AG04450 (cell line): ENCODE results near the gene SGMS1. TPM values are rescaled to one million over a fixed set of nuclear protein-coding genes. Genes with fewer than 3 reads are reported as not detected.

ENCODE experiments used
- CTCF ChIA-PET: fragments of 300-600, 350-600 bp; formaldehyde crosslinking; extraction: SDS; loops from one replicate; lab custom pipeline; 2022; ENCODE audit warnings: antibody characterized with exemption, inconsistent platforms; lab: Charles Lee
- POLR2A ChIA-PET: fragments of 350-600 bp; formaldehyde crosslinking; extraction: SDS; loops from one replicate; lab custom pipeline; 2021; ENCODE audit warnings: antibody characterized with exemption, inconsistent platforms; lab: Yijun Ruan, JAX
- DNase-seq: peaks from one replicate; pipeline ENCODE4 v3.0.0-alpha.2; 2011; ENCODE audit warnings: low read depth, low spot score
- H3K27ac ChIP-seq: one replicate; pipeline ENCODE4 v1.5.1; 2012; ENCODE audit warnings: low read depth, low read length, control low read depth
- H3K27me3 ChIP-seq: one replicate; pipeline ENCODE4 v1.6.0; 2012; ENCODE audit warnings: low read length; ENCODE audit not compliant: control insufficient read depth, insufficient read depth
- H3K4me3 ChIP-seq: 2 replicates; pipeline ENCODE4 v1.5.1; 2011; ENCODE audit warnings: mild to moderate bottlenecking, low read depth, low read length, control low read depth
- H3K9me3 ChIP-seq: 2 replicates; pipeline ENCODE4 v1.5.1; 2012; ENCODE audit warnings: low read length; ENCODE audit not compliant: control insufficient read depth, insufficient read depth
- polyA plus RNA-seq: library from polyadenylated mRNA; depleted of rRNA; stranded (reverse); fragments of >200 nt; gene quantifications from 2 replicates; pipeline ENCODE4 v1.2.3, GENCODE V29; 2011
- TF ChIP-seq, protein P1 (sequence below): IDR thresholded peaks from 2 replicates; pipeline ENCODE4 v1.5.1; 2011; ENCODE audit warnings: low read depth, low read length, control low read depth, inconsistent platforms

SGMS1 gene
- polyA plus RNA-seq, 1 experiment: 17.7 TPM

DNA sequence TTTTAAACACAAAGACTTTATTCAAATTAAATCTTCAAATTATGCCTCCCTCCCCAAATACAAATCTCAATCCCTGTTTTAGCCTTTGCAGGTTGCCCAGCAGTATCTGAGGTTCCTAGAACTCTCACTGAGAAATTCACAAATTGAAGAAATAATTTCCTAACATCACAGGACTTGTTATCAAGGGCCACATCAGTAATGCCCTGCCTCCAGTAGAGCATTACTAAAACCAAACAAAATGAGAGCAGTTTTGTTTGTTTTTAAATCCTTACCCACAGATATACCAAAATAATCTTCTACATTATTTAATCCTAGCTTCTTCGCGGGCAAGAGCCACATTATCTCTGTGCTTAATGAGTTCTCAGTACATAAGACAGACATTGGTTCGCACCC is 152.2 kb downstream of the SGMS1 start:
- Histone ChIP-seq H3K4me3 (no peak overlapping the region), H3K27me3 (no peaks in the 10 kb centered on the region), H3K27ac (no peak overlapping the region), H3K9me3 (no peaks in the 10 kb centered on the region)
- ChIA-PET POLR2A (no interaction called here), CTCF (no interaction called here)
- TF ChIP-seq, protein P1, sequence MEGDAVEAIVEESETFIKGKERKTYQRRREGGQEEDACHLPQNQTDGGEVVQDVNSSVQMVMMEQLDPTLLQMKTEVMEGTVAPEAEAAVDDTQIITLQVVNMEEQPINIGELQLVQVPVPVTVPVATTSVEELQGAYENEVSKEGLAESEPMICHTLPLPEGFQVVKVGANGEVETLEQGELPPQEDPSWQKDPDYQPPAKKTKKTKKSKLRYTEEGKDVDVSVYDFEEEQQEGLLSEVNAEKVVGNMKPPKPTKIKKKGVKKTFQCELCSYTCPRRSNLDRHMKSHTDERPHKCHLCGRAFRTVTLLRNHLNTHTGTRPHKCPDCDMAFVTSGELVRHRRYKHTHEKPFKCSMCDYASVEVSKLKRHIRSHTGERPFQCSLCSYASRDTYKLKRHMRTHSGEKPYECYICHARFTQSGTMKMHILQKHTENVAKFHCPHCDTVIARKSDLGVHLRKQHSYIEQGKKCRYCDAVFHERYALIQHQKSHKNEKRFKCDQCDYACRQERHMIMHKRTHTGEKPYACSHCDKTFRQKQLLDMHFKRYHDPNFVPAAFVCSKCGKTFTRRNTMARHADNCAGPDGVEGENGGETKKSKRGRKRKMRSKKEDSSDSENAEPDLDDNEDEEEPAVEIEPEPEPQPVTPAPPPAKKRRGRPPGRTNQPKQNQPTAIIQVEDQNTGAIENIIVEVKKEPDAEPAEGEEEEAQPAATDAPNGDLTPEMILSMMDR: no peak
- no peak for DNase-seq

DNA sequence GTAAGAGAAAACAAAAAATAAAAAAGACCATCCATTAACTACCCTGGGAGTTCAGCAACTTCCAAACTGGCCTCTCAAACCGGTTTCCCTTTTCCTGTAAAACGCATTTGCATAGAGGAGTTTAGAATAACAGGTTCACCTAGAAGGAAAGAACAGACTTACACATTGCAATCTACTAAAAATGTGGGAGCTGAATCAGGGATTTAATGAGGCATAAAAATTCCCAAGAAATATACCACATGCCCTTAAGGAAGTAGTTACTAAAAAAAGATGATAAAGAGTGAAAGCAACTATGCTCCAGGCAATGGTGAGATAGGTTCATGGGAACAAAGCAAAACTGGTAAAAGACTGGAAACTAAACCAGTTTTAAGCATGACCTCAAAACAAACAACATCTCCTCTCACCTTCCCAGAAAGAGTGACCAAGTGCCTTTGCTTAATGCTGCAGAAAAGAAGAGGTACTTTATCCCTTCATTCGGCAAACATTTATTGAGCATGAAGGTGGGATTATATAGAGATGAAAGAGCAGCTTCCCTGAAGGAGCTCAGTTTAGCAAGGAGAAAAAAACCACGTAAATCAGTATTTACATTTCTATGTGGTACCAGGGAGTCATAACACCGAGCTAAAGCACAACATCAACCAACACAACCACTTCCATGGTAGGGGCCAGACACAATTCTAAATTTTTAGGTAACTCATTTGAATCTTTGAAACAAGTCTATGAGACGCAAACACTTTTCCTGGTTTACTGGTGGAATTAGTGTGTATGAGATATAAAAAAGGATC is 152.8 kb downstream of the SGMS1 start:
- H3K4me3 ChIP-seq: no peak overlapping the region
- CTCF ChIA-PET: no interaction called here
- POLR2A ChIA-PET: no interaction called here

DNA sequence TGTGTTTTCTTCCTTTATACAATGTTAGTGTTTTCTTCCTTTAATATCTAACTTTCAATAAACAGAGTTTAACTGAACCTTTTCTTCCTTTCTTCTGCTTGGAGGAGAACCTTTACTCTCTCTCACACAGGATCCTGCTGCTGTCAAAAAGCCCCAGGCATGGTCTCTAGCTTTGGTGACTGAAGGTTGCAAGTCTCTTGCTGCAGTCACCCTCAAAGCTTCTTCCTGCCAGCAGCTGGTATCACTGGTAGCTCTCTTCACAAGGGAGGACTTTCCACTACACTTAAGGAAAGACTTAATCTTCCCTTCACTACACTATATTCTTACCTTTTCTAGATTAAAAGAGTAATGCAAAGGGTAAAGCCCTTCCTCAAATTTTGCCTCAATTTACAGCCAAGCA is 153.4 kb downstream of the SGMS1 start:
- POLR2A ChIA-PET: no interaction called here
- TF ChIP-seq, protein P1: no peak
- CTCF ChIA-PET: no interaction called here
- Histone ChIP-seq H3K27ac (no peak overlapping the region), H3K9me3 (no peaks in the 10 kb centered on the region), H3K27me3 (no peaks in the 10 kb centered on the region), H3K4me3 (no peak overlapping the region)
- DNase-seq: no peak

More for the DNA sequence above, 152.8 kb downstream of the SGMS1 start:
- no peaks in the 10 kb centered on the region for H3K9me3 ChIP-seq
- no peak overlapping the region for H3K27ac ChIP-seq
- TF ChIP-seq, protein P1: no peak
- no peaks in the 10 kb centered on the region for H3K27me3 ChIP-seq
- DNase-seq: no peak

DNA sequence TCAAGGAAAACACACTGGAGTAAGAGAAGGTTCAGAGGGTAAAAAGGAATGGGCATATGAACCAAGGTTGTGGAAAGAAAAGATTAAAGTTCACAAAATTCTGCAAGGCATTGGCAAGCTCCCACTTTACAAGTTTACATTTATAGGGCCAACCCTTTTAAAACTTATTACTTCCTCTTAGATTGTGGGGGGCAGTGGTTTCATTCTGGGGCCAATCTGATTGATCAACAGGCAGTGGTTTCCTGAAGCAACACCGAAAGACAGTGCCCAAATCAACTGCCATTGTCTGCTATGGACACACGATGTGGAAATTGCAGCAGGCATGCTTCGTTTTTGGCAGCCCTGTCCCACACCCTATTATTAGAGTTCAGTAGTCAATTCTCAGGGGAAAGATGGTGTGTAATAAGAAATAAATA is 154.0 kb downstream of the SGMS1 start:
- no peak for DNase-seq
- TF ChIP-seq, protein P1: no peak
- Histone ChIP-seq H3K27me3 (no peaks in the 10 kb centered on the region), H3K27ac (no peak overlapping the region), H3K9me3 (no peaks in the 10 kb centered on the region), H3K4me3 (no peak overlapping the region)
- ChIA-PET CTCF (no interaction called here), POLR2A (no interaction called here)

DNA sequence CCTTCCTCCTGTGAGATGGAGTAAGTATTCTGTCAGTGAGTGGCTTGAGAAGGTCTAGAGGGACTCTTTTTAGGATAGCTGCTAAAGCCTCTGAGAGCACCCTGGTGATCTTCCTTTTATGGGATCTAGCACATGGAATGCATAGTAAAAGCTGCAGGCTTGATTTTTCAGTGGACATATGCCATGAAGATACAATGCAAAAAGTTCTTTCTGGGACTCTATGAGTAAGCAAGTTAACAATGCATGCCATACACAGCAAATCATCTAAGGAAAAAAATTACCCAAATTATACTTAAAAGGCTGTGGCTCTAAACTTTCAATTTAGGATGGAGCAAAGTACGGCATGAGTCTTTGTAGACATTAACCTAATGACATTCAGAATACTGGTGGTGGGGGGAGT is 154.5 kb downstream of the SGMS1 start:
- Histone ChIP-seq H3K27me3 (no peaks in the 10 kb centered on the region), H3K27ac (no peak overlapping the region), H3K9me3 (no peaks in the 10 kb centered on the region), H3K4me3 (no peak overlapping the region)
- DNase-seq: no peak
- CTCF ChIA-PET: no interaction called here
- TF ChIP-seq, protein P1: no peak
- POLR2A ChIA-PET: no interaction called here
